Prostate gland (tissue), 2 donors: Measurements from ENCODE around the gene FBXL17.

ENCODE experiments used
- POLR2A ChIP-seq: fragments of 450-650 bp; IDR thresholded peaks from one replicate; pipeline ENCODE4 v1.6.1; 2016; ENCODE audit warnings: antibody characterized with exemption, mild to moderate bottlenecking
- POLR2AphosphoS5 ChIP-seq: sonication (generic); formaldehyde crosslinking; IDR thresholded peaks from one replicate; pipeline ENCODE4 v1.6.1; 2017; ENCODE audit warnings: antibody characterized with exemption
- TF ChIP-seq, protein P1 (sequence below), 4 experiments: fragments of 200-600 bp in 2 of 4; fragments of 450-650 bp in 2 of 4; sonication (generic) in 2 of 4; IDR thresholded peaks; 1 replicate in 3 of 4; 2 replicates in 1 of 4; pipeline ENCODE4 v1.5.1; 2016 to 2019; ENCODE audit warnings: antibody characterized with exemption in 4 of 4, mild to moderate bottlenecking in 2 of 4, moderate library complexity in 2 of 4

DNA sequence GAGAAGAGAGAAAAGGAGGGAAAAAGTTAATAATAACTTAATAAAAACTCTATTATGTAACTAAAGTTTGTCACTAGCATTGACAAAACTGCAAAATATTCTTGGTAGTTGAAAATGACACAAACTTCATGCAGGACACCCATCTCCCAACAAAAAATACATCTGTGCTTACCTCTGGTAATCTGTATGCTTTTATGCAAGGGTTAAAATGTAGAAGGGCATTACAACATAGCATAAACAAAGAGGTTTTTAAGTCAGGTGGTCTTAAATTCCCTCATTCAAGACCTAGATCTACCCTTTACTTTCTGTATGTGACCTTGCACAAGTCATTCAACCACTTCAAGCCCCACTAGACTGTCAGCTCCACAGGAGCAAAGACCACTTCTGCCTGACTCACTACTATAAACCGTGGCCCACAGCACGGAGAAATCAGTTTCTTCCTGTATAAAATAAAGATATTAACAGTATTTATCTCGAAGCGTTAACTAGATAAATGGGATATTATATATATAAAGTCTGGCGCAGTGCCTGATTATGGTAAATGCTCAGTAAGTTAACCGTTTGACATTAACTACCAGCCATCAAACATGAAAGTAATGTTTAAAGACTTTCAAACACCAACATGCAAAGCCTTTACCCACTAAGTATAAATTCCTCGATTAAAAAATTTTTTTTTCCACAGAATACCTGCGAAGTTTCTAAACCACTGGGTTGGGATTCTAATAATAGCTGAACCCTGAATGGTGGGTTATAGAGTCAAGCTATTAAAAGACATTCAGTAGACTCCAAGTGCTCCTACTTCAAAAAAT, 2.0 kb downstream of the FBXL17 start:
- TF ChIP-seq, protein P1, sequence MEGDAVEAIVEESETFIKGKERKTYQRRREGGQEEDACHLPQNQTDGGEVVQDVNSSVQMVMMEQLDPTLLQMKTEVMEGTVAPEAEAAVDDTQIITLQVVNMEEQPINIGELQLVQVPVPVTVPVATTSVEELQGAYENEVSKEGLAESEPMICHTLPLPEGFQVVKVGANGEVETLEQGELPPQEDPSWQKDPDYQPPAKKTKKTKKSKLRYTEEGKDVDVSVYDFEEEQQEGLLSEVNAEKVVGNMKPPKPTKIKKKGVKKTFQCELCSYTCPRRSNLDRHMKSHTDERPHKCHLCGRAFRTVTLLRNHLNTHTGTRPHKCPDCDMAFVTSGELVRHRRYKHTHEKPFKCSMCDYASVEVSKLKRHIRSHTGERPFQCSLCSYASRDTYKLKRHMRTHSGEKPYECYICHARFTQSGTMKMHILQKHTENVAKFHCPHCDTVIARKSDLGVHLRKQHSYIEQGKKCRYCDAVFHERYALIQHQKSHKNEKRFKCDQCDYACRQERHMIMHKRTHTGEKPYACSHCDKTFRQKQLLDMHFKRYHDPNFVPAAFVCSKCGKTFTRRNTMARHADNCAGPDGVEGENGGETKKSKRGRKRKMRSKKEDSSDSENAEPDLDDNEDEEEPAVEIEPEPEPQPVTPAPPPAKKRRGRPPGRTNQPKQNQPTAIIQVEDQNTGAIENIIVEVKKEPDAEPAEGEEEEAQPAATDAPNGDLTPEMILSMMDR (IDR thresholded peaks at IDR 0.05) = no peak
- TF ChIP-seq POLR2AphosphoS5 (no peak), POLR2A (no peak)
